Fibroblast of gingiva (primary cell): ENCODE data around the gene GDF10.

Source experiments
- DNase-seq: peaks from one replicate; pipeline ENCODE4 v3.0.0-alpha.2; 2011; ENCODE audit warnings: low read depth

The GDF10 gene

GRCh38 chr10:47353351-47353750 is 53.4 kb downstream of the GDF10 start:
- no peak for DNase-seq

- DNase-seq: no peak
These were observed 54.2 kb downstream of the GDF10 start for GRCh38 chr10:47354165-47354564.

GRCh38 chr10:47354900-47355299 is 54.9 kb downstream of the GDF10 start:
- no peak for DNase-seq

GRCh38 chr10:47356708-47357107 is 56.7 kb downstream of the GDF10 start:
- DNase-seq: no peak

- DNase-seq: no peak
These were observed 57.2 kb downstream of the GDF10 start for GRCh38 chr10:47357131-47357582.

- no peak for DNase-seq
These were observed 57.9 kb downstream of the GDF10 start for GRCh38 chr10:47357911-47358310.

- no peak for DNase-seq
These were observed 58.5 kb downstream of the GDF10 start for GRCh38 chr10:47358457-47358856.

GRCh38 chr10:47359101-47359500 is 59.1 kb downstream of the GDF10 start:
- no peak for DNase-seq

- DNase-seq: no peak
These were observed 59.8 kb downstream of the GDF10 start for GRCh38 chr10:47359626-47360418.

GRCh38 chr10:47360419-47361040 is 60.5 kb downstream of the GDF10 start:
- no peak for DNase-seq

- no peak for DNase-seq
These were observed 61.3 kb downstream of the GDF10 start for GRCh38 chr10:47361293-47361692.

- DNase-seq: no peak
These were observed 62.2 kb downstream of the GDF10 start for GRCh38 chr10:47362199-47362598.
